A673 (cell line): ENCODE data around the gene PRDM16. TPM values are rescaled to one million over a fixed set of nuclear protein-coding genes. Genes with fewer than 3 reads are reported as not detected.

Source experiments
- BruUV-seq: library from RNA; stranded (reverse); fragments of 400-500 nt; replicated peaks from 2 replicates; lab custom pipeline; 2021; lab: Mats Ljungman, UMichigan
- CTCF ChIA-PET: fragments of 300-600 bp; sonication (Branson Sonifier 250); formaldehyde crosslinking; loops from one replicate; lab custom pipeline; 2022; ENCODE audit warnings: antibody characterized with exemption; lab: Charles Lee
- POLR2A ChIA-PET: fragments of 300-600 bp; sonication (Branson Sonifier 250); formaldehyde crosslinking; loops from one replicate; lab custom pipeline; 2022; ENCODE audit warnings: antibody characterized with exemption; ENCODE audit not compliant: low non-redundant PET; lab: Charles Lee
- DNase-seq: peaks from one replicate; pipeline ENCODE4 v3.0.0-alpha.2; 2015; ENCODE audit warnings: low spot score
- H3K27ac ChIP-seq: fragments of 200-600 bp; sonication (generic); 2 replicates; pipeline ENCODE4 v1.5.1; 2016; ENCODE audit warnings: mixed run types, low read depth, mild to moderate bottlenecking, mixed read lengths, antibody characterized with exemption, low read length; ENCODE audit not compliant: poor library complexity, severe bottlenecking
- H3K27me3 ChIP-seq: fragments of 200-600 bp; sonication (generic); replicated peaks from 2 replicates; pipeline ENCODE4 v1.6.1; 2017; ENCODE audit warnings: mixed run types, low read depth, mild to moderate bottlenecking, mixed read lengths, antibody characterized with exemption, low read length; ENCODE audit not compliant: insufficient read depth, poor library complexity
- H3K36me3 ChIP-seq: fragments of 200-600 bp; sonication (generic); 2 replicates; pipeline ENCODE4 v1.6.1; 2016; ENCODE audit warnings: mixed run types, mild to moderate bottlenecking, mixed read lengths, antibody characterized with exemption, low read length; ENCODE audit not compliant: insufficient read depth, poor library complexity, severe bottlenecking
- H3K4me1 ChIP-seq: fragments of 200-600 bp; sonication (generic); 2 replicates; pipeline ENCODE4 v1.6.1; 2017; ENCODE audit warnings: mixed run types, mild to moderate bottlenecking, mixed read lengths, antibody characterized with exemption, low read length; ENCODE audit not compliant: insufficient read depth, poor library complexity, severe bottlenecking
- H3K4me3 ChIP-seq: fragments of 200-600 bp; sonication (generic); 2 replicates; pipeline ENCODE4 v1.5.1; 2016; ENCODE audit warnings: low read depth, mixed run types, mild to moderate bottlenecking, mixed read lengths, low read length; ENCODE audit not compliant: poor library complexity, severe bottlenecking
- H3K9me3 ChIP-seq: fragments of 200-600 bp; sonication (generic); 2 replicates; pipeline ENCODE4 v1.6.1; 2016; ENCODE audit warnings: mixed run types, low read depth, mild to moderate bottlenecking, mixed read lengths, antibody characterized with exemption, low read length; ENCODE audit not compliant: poor library complexity, severe bottlenecking
- EZH2 ChIP-seq: fragments of 200-600 bp; sonication (generic); IDR thresholded peaks from 2 replicates; pipeline ENCODE4 v1.6.1; 2017; ENCODE audit warnings: borderline replicate concordance, low read depth, mild to moderate bottlenecking, mixed read lengths, antibody characterized with exemption, low read length; ENCODE audit not compliant: poor library complexity, severe bottlenecking
- intact Hi-C: fragments of 100-400 bp; cut with micrococcal nuclease; formaldehyde crosslinking; loops from one replicate; pipeline ENCODE4 v1.10.0; 2022; ENCODE audit not compliant: unreplicated experiment
- total RNA-seq: library from RNA; stranded (reverse); gene quantifications from 2 replicates; pipeline ENCODE4 v1.2.3, GENCODE V29; 2021
- TF ChIP-seq, protein P1 (sequence below): fragments of 300-800, 200-600 bp; sonication (generic); conservative IDR thresholded peaks from 2 replicates; pipeline ENCODE4 v1.5.1; 2017; ENCODE audit warnings: low read depth, mild to moderate bottlenecking, antibody characterized with exemption, low read length, moderate library complexity, mixed read lengths

Gene PRDM16
- total RNA-seq, 1 experiment from 2014 or later = 0.49 TPM

DNA sequence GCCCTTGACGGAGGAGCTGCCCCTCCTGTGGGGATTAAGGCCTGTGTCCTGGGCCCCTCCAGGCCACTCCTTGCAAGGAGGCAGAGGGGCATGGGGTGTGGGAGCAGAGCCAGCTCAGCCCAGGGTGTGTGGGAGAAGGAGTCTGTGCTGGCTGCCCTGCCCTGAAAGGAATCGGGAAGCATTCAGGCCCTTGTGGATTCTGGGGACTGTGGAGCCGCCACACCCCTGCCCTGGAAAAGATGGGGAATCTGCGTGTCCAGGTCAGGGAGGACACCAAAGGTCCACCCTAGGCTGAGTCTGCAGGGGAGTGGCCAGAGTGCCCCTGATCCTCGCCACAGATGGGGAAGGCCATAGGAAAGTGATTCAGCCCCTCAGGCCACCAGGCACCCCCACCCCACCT lies 16.5 kb upstream of the PRDM16 start:
- DNase-seq = no peak
- no peaks in the 10 kb centered on the region for H3K4me1 ChIP-seq
- no peak overlapping the region for H3K27ac ChIP-seq
- intact Hi-C loops = no loop called here
- no peaks in the 10 kb centered on the region for H3K9me3 ChIP-seq
- CTCF ChIA-PET = no interaction called here
- TF ChIP-seq EZH2 = no peak
- TF ChIP-seq, protein P1, sequence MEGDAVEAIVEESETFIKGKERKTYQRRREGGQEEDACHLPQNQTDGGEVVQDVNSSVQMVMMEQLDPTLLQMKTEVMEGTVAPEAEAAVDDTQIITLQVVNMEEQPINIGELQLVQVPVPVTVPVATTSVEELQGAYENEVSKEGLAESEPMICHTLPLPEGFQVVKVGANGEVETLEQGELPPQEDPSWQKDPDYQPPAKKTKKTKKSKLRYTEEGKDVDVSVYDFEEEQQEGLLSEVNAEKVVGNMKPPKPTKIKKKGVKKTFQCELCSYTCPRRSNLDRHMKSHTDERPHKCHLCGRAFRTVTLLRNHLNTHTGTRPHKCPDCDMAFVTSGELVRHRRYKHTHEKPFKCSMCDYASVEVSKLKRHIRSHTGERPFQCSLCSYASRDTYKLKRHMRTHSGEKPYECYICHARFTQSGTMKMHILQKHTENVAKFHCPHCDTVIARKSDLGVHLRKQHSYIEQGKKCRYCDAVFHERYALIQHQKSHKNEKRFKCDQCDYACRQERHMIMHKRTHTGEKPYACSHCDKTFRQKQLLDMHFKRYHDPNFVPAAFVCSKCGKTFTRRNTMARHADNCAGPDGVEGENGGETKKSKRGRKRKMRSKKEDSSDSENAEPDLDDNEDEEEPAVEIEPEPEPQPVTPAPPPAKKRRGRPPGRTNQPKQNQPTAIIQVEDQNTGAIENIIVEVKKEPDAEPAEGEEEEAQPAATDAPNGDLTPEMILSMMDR = no peak
- H3K27me3 ChIP-seq = peaks cover 40% of the 10 kb centered on the region
- no TSS peak for BruUV-seq
- H3K36me3 ChIP-seq = no peaks in the 10 kb centered on the region
- H3K4me3 ChIP-seq = no peak overlapping the region
- POLR2A ChIA-PET = no interaction called here

DNA sequence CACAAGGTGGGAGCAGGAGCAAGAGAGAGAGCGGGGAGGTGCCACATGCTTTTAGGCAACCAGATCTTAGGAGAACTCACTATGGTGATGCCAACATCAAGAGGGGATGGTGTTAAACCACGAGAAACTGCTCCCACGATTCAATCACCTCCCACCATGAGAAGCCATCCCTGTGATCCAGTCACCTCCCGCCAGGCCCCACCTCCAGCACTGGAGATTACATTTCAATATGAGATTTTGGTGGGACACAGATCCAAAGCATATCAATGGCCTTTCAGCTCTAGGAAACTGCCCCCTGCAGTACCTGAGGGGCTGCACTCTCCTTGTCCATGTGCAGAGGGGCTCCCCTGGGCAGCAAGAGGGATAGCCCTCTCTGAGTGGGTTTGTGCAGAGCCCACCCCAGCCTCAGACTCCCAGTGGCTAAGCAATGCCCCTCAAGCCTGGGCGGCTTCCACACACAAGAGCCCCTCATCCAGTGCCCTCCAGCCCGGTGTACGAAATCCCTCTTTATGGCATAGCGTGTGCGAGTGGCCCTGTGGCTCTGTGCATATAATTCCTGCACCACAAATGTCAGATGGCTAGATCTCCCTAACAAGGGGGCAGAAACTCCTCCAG lies 15.5 kb upstream of the PRDM16 start:
- Histone ChIP-seq H3K4me1 (no peaks in the 10 kb centered on the region), H3K4me3 (no peak overlapping the region), H3K27me3 (peaks cover 36% of the 10 kb centered on the region), H3K27ac (no peak overlapping the region), H3K36me3 (no peaks in the 10 kb centered on the region), H3K9me3 (no peaks in the 10 kb centered on the region)
- intact Hi-C loops = no loop called here
- ChIA-PET CTCF (no interaction called here), POLR2A (no interaction called here)
- TF ChIP-seq EZH2 = no peak
- TF ChIP-seq, protein P1 = no peak
- no TSS peak for BruUV-seq
- no peak for DNase-seq

DNA sequence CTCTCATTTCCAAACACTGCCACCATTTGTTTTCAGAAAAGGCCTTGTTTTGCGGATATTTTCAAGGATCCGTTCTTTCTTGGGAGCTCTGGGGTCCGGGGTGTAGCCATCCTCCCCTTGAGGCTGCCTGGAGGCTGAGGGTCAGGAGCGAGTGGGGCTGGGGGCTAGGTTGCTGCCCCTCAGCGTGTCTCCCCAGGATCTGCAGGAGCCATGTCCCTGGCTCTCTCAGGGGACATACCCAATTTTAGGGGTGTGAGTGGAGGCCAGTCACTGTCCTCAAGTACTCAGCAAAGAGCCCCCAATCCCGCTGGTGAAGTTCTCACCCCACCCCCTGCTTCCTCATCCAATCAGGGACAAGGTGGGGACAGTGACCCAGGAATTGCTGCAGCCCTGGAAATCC lies 15.0 kb upstream of the PRDM16 start:
- Histone ChIP-seq H3K36me3 (no peaks in the 10 kb centered on the region), H3K4me1 (no peaks in the 10 kb centered on the region), H3K27ac (no peak overlapping the region), H3K9me3 (no peaks in the 10 kb centered on the region), H3K27me3 (peaks cover 36% of the 10 kb centered on the region), H3K4me3 (no peak overlapping the region)
- POLR2A ChIA-PET = no interaction called here
- no peak for TF ChIP-seq EZH2
- TF ChIP-seq, protein P1 = no peak
- CTCF ChIA-PET = no interaction called here
- no TSS peak for BruUV-seq
- DNase-seq = no peak
- intact Hi-C loops = no loop called here
